DMS53 treated with DMSO at 0.1 percent for 48 hours (cell line): ENCODE data around the gene CKM.
"Not testable (repeated sequence)": the region's sequence is repeated elsewhere in the genome, so short reads cannot be mapped to it uniquely, and the experiment has no call there.

ENCODE experiments used
- DNase-seq: peaks from one replicate; lab custom pipeline; 2025; ENCODE audit not compliant: unreplicated experiment; lab: John Stamatoyannopoulos, UW

CKM gene

GRCh38 chr19:45349430-45349941 is 26.8 kb upstream of the CKM start:
- DNase-seq = no peak

DNA sequence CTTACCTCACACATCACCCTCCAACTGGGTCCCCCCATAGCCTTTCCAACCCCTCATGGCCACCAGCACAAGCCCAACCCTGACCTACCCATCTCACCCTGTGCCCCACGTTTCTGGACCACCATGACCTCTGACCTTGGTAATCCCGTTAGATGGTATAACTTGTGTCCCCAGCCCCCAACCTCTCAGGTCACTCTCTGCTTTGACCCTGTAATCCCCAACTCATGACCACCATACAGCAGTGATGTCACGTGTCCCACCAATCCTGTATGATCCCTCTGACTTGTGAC is 26.4 kb upstream of the CKM start:
- no peak for DNase-seq

DNA sequence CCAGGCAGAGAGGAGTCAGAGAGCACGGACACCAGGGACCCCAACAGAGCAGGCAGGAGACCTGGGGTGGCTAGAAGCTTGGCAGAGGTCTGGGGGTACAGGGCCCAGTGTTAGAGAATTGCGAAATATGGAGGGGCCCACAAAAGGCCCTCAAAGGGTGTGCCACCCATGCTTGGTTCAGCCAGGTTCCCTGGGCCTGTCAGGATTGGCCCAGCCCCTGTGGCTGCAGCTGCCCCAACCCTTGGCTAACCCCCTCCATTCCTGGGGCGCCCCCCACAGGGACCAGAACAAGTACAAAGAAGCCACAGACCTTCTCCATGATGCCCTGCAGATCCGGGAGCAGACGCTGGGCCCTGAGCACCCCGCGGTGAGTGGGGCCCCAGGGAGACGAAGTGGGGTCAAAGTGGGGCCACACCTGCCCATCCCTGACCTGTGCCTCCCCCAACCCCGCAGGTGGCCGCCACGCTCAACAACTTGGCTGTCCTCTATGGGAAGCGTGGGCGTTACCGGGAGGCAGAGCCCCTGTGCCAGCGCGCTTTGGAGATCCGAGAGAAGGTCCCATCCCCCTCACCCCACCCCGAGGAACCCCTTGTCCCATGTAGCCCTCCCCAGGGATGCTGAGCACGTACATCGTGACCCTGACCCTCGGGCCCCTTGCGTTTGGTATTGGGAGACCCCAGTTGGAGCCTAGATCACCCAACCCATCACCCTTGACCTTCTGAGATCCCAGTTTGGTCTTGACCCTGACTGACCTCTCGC is 25.9 kb upstream of the CKM start:
- DNase-seq = no peak

DNA sequence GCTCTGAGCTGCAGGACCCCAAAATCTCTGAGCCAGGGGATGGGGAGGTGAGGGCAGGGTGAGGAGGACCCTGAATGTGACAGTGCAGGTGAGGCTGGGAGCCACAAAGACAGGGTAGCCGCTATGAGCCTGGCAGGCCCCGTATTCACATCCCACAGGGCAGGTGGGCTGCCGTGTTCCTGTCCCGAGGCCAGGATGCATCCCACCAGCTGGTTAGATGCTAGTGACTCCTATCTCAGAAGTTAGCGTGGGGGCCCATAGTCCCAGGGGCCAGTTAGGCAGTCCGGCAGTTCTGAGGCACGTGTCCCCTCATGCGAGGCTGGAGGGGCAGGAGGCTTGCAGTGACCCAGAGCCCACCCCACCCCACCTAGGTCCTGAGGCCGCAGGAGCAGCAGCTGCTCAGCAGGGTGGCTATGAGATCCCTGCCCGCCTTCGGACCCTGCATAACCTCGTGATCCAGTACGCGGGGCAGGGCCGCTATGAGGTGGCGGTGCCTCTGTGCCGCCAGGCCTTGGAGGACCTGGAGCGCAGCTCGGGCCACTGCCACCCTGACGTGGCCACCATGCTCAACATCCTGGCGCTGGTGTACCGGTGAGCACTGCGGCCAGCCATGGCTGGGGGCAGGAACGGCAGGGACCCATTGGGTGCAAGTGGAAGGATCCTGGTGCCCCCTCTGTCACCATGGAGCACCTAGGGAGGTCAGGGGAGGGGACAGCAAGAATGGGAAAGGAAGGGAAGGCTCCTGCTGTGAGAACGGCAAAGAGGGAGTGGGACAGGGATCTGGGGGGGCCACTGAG is 25.1 kb upstream of the CKM start:
- no peak for DNase-seq

- DNase-seq = no peak
These were observed 23.8 kb upstream of the CKM start for GRCh38 chr19:45346449-45346848.

DNA sequence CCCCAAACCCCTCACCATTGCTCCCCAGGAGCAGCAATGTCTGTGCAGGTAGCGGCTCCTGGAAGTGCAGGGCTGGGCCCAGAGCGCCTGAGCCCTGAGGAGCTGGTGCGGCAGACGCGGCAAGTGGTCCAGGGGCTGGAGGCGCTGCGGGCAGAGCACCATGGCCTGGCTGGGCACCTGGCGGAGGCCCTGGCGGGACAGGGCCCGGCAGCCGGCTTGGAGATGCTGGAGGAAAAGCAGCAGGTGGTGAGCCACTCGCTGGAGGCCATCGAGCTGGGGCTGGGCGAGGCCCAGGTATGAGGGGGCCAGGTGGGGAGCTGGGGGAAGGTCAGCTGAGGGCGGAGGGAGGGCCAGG is 22.8 kb upstream of the CKM start:
- DNase-seq = no peak

DNA sequence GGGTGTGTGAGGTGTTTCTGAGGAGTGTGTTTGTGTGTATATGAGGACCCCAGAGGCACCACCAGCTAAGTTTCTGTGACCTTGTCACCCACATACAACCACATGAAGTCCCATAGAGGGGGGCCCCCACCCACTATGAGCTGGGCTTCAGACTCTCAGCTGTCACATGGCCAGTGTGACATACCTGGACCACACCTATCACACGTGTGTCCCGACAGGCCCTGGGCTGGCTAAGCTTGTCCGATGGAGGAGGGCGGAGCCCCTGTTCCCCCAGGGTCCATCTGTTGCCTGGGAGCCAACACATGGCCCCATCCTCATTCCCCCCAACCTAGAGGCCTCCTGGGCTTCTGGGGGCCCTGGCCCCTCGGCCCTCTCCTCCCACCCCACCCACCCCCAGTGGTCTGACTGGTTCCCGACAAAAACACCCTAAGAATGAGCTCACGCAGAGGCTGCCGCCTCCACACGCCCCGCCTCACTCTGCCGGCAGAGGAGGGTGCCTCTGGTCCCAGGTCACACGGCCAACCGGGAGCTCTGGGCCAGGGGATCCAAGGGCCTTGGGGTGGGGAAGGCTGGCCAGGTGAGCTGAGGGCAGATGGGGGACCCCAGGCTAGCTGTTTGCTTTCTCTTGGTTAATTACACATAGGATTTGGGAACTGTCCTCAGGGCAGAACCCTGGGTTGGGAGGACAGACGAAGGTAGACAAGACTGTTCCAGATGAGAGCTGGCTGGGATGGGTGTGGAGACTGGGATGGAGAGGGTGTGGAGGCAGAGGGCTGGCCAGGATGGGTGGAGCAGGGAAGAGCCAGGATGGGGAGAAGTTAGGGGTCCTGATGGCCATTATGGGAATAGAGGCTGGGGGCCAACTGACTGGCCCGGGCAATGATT is 22.2 kb upstream of the CKM start:
- no peak for DNase-seq

GRCh38 chr19:45342911-45343310 is 20.2 kb upstream of the CKM start:
- DNase-seq = no peak

DNA sequence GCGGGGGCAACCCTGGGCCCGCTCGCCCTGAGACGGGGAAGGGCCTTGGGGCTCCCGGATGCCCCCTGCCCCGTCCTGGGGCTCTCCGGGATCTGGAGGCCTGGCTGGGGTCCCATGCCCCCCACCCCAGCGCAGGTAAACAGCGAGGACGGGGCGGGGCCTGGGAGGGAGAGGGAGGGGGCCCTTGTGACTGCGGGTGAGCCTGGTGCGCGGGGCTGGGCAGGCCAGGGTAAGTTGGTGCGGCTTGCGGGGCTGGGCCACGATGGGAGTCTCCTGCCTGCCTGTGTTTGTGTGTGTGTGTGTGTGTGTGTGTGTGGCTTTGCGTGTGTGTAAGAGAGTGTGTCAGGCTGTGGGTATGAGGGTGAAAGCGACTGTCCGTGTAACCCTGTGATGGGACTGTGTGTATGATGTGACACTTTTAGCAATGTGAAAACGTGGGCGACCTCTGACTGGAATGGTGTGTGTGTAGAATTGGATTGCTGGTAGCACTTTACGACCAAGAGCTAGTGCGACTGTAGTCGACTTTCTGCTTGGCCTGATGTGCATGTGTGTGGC is 18.3 kb upstream of the CKM start:
- DNase-seq = no peak

DNA sequence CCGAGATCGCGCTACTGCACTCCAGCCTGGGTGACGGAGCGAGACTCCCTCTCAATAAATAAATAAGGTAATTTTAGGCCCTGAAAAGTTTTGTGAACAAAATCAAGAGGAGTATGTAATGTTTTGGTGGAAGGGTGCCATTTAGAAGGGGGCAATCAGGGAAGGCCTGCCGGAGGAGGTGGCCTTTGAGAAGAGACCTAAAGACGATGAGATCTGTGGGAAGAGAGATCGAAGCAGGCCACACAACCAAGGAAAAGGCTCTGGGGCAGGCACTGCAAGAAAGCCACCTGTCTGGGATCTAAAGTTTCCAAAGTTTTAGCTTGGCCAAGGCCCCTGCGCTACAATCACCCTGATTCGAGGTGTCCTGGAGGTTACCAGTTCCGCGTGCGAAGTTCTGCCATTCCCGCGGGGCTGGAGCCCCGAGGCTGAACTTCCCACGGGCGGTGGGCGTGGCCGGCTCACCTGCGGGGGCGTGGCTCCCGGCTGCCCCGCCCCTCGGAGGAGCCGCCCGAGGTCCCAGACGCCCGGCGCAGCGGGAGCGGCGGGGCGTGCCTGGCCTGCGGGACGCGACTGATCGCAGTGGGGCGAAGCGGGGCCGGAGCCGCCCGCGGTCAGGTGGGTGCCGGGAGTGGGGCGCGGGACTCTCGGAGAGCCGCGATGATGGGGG is 17.7 kb upstream of the CKM start, which contains the start of gene KLC3:
TSS of gene KLC3 (plus strand) at position 519 of the 667 bp plus-strand sequence. CDS start 4,792 bp downstream, outside the sequence.
- DNase-seq = no peak

- no peak for DNase-seq
These were observed 17.0 kb upstream of the CKM start for GRCh38 chr19:45339629-45340028.

DNA sequence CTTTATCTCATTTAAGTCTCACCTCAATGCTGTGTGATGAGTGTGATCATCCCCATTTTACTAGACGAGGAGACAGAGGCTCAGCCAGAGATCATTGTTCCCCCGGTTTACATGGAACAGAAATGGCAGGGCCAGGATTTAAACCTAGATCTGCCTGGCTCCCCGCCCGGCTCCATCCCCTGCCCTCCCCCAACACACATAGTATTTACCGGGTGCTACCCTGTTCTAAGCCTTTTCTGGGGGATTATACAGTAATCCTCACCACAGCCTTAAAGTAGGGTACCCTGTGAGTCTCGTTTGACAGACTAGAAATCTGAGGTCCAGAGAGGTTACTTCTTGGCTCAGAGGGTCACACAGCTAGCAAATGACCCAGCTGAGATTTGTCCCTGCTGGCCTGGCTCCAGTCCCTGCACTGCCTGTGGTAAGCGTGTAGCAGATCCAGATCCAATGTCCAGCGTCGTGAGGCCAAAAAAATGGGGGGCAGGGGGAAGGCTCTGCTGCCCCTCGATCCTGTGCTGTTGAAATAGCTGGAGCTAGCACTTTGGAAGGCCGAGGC is 14.1 kb upstream of the CKM start:
- DNase-seq = no peak

GRCh38 chr19:45334881-45335280 is 12.2 kb upstream of the CKM start:
- DNase-seq = not testable (repeated sequence)

GRCh38 chr19:45333609-45334303 is 11.1 kb upstream of the CKM start:
- no peak for DNase-seq

DNA sequence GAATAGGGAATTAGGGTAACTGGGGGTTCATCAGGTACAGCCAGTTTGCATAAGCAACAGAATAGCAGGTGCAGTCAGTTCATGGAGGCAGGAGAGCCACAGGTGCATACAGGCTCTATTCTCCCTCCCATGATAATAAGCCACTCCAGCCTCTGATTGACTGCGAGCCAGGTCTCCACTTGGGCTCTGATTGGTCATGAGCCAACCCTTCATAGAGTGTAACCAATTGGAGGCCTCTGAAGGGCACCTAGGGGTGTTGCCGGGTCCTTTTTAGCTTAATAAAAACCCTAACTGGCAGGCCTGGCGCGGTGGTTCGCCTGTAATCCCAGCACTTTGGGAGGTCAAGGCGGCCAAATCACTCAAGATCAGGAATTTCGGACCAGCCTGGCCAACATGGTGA is 8.7 kb upstream of the CKM start:
- DNase-seq = peak; percentile 74

DNA sequence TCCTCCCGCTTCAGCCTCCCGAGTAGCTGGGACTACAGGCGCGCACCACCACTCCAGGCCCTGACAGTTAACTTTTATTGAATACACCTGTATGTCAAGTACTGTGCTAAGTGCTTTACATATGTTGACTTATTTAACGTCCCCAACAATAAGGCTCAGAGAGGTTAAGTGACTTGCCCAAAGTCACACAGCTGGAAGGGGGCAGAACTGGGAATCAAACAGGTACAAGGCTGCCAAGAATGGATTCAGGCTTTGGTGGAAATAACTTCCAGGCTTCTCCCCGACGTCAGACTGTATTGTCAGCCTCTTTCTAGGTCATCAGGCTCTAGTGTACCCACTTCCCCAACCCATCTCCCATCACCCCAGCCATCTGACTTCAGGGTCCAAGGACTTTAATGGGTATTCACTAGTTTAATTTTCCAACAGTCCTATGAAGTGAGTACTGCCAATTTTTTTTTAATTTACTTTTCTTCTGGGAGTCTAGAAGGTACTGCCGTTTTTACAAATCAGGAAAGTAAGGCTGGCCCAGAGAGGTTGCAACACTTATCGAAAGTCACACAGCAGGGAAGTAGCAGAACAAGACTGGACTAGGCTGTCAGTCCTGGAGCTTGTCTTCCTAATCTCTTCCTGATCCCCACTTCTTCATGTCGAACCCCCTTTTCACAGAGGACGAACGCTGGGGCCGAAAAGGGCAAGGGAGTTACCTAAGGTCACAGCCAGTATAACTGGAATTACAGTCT is 4.9 kb upstream of the CKM start:
- DNase-seq = no peak

- DNase-seq = no peak
These were observed 1.8 kb upstream of the CKM start for GRCh38 chr19:45324349-45324907.

GRCh38 chr19:45323671-45324081 is 1.0 kb upstream of the CKM start:
- DNase-seq = no peak

GRCh38 chr19:45322311-45322710 is 364 bp downstream of the CKM start:
- DNase-seq = no peak
